ENCODE results near the gene BAZ2B. TPM values are rescaled to one million over a fixed set of nuclear protein-coding genes. Genes with fewer than 3 reads are reported as not detected.

BAZ2B gene
- total RNA-seq, 1 experiment from 2014 or later = 19.9 TPM

- no peak for DNase-seq (ENCODE audit: low read depth, low spot score)
- no peak for TF ChIP-seq SP1 (IDR thresholded peaks at IDR 0.05; ENCODE audit: low read depth)
- no peak for TF ChIP-seq ELF1 (IDR thresholded peaks at IDR 0.05; ENCODE audit: borderline replicate concordance, low read depth)
- no peak for TF ChIP-seq YY1 (IDR thresholded peaks at IDR 0.05; ENCODE audit: extremely low read depth, insufficient replicate concordance, low read depth, low read length)
- TF ChIP-seq JUND (IDR thresholded peaks at IDR 0.05) = no peak
- no peak for TF ChIP-seq MAX (IDR thresholded peaks at IDR 0.05)
- TF ChIP-seq SRF (IDR thresholded peaks at IDR 0.05; ENCODE audit: low read depth) = no peak
- no peak for TF ChIP-seq ZFX (IDR thresholded peaks at IDR 0.05)
- TF ChIP-seq ATF3 (IDR thresholded peaks at IDR 0.05) = no peak
- TF ChIP-seq FOSL1 (IDR thresholded peaks at IDR 0.05; ENCODE audit: low read depth) = no peak
- no peak for TF ChIP-seq RAD21 (IDR thresholded peaks at IDR 0.05; ENCODE audit: low read depth)
- TF ChIP-seq EGR1 (IDR thresholded peaks at IDR 0.05; ENCODE audit: low read depth) = no peak
- no peak for TF ChIP-seq EZH2 (IDR thresholded peaks at IDR 0.05)
- TF ChIP-seq TCF7L2 (IDR thresholded peaks at IDR 0.05; ENCODE audit: borderline replicate concordance, extremely low read depth, insufficient read depth, insufficient read length) = no peak
- TF ChIP-seq POLR2A (IDR thresholded peaks at IDR 0.05; ENCODE audit: borderline replicate concordance, extremely low read depth, insufficient read depth, insufficient read length) = no peak
- TF ChIP-seq POLR2AphosphoS5 (IDR thresholded peaks at IDR 0.05; ENCODE audit: low read depth, low read length) = no peak
- TF ChIP-seq ZBTB33 (IDR thresholded peaks at IDR 0.05; ENCODE audit: extremely low read depth, insufficient replicate concordance, low read length) = no peak
- no peak for TF ChIP-seq REST (IDR thresholded peaks at IDR 0.05; ENCODE audit: low read depth)
- Histone ChIP-seq H2AFZ (ENCODE audit: low read depth, low read length, poor library complexity, severe bottlenecking) (no peak overlapping the region), H3K9me3 (ENCODE audit: control insufficient read depth in 1 of 2, insufficient read depth in 1 of 2, low read depth in 1 of 2, low read length in 2 of 2) (no peaks in the 10 kb centered on the region; a peak in 1 of 4 replicates), H3K4me1 (ENCODE audit: control insufficient read depth in 1 of 2, insufficient read depth in 2 of 2, low read length in 2 of 2) (no peaks in the 10 kb centered on the region), H3K27me3 (ENCODE audit: insufficient read depth, low read length) (no peaks in the 10 kb centered on the region), H3K9me2 (ENCODE audit: insufficient read depth) (no peaks in the 10 kb centered on the region), H3K79me2 (ENCODE audit: insufficient read depth, low read length) (no peaks in the 10 kb centered on the region), H4K20me1 (ENCODE audit: insufficient read depth) (no peaks in the 10 kb centered on the region), H3K4me2 (ENCODE audit: low read length) (no peak overlapping the region), H3K27ac (ENCODE audit: low read depth, low read length) (no peak overlapping the region), H3K4me3 (replicated peaks in 1 of 2; ENCODE audit: low read depth in 1 of 2, low read length in 2 of 2) (no peak overlapping the region), H3K9ac (ENCODE audit: low read length) (no peak overlapping the region), H3K36me3 (ENCODE audit: control insufficient read depth in 1 of 2, insufficient read depth in 2 of 2, low read length in 2 of 2) (no peaks in the 10 kb centered on the region)
- ATAC-seq = no peak
- BruUV-seq (replicated peaks) = no TSS peak
- ChIA-PET CTCF (no interaction called here), POLR2A (no interaction called here), RAD21 (ENCODE audit: low non-redundant PET in 1 of 2, low total read pairs in 2 of 2, uncharacterized antibody in 2 of 2, unreplicated experiment in 2 of 2) (no interaction called here)
- intact Hi-C loops (cut with micrococcal nuclease) = no loop called here
These were observed 69.5 kb downstream of the BAZ2B start for GRCh38 chr2:159546716-159547430.
